MCF 10A (cell line): Measurements from ENCODE around the gene RAB1A. TPM values are rescaled to one million over a fixed set of nuclear protein-coding genes. Genes with fewer than 3 reads are reported as not detected.

Source experiments
- BruUV-seq: library from RNA; stranded (reverse); fragments of 400-500 nt; replicated peaks from 2 replicates; lab custom pipeline; 2021; lab: Mats Ljungman, UMichigan
- CTCF ChIA-PET: fragments of 300-600 bp; sonication (Branson Sonifier 250); formaldehyde crosslinking; extraction: SDS; loops from one replicate; lab custom pipeline; 2021; ENCODE audit warnings: antibody characterized with exemption, inconsistent platforms; lab: Yijun Ruan, JAX
- POLR2A ChIA-PET: fragments of 300-600, 350-650 bp; sonication (Branson Sonifier 250); formaldehyde crosslinking; extraction: SDS; loops from one replicate; lab custom pipeline; 2020; ENCODE audit warnings: antibody characterized with exemption, inconsistent platforms; lab: Yijun Ruan, JAX
- DNase-seq: peaks from one replicate; pipeline ENCODE4 v3.0.0-alpha.2; 2018; ENCODE audit not compliant: unreplicated experiment
- H3K27ac Mint-ChIP-seq: one replicate; pipeline ENCODE4 v1.8.0; 2022; ENCODE audit warnings: mild to moderate bottlenecking, low read depth, mixed read lengths; ENCODE audit not compliant: unreplicated experiment
- H3K27me3 Mint-ChIP-seq: one replicate; pipeline ENCODE4 v1.8.0; 2022; ENCODE audit warnings: mixed read lengths; ENCODE audit not compliant: insufficient read depth, unreplicated experiment
- H3K36me3 Mint-ChIP-seq: one replicate; pipeline ENCODE4 v1.8.0; 2022; ENCODE audit warnings: mild to moderate bottlenecking, moderate library complexity, mixed read lengths; ENCODE audit not compliant: insufficient read depth, unreplicated experiment
- H3K4me1 Mint-ChIP-seq: one replicate; pipeline ENCODE4 v1.8.0; 2022; ENCODE audit warnings: mixed read lengths; ENCODE audit not compliant: insufficient read depth, unreplicated experiment
- H3K4me3 Mint-ChIP-seq: one replicate; pipeline ENCODE4 v1.8.0; 2022; ENCODE audit warnings: mild to moderate bottlenecking, moderate library complexity, mixed read lengths; ENCODE audit not compliant: unreplicated experiment
- H3K9me3 Mint-ChIP-seq: one replicate; pipeline ENCODE4 v1.8.0; 2022; ENCODE audit warnings: mixed read lengths; ENCODE audit not compliant: unreplicated experiment
- intact Hi-C: fragments of 100-400 bp; cut with micrococcal nuclease; formaldehyde crosslinking; loops from 2 replicates; pipeline ENCODE4 v1.14.1; 2022
- total RNA-seq: library from RNA; stranded (reverse); gene quantifications from 2 replicates; pipeline ENCODE4 v1.2.3, GENCODE V29; 2022
- TF ChIP-seq, protein P1 (sequence below): fragments of 200-600 bp; IDR thresholded peaks from one replicate; pipeline ENCODE4 v1.8.0; 2022; ENCODE audit warnings: antibody characterized with exemption, mild to moderate bottlenecking; ENCODE audit not compliant: unreplicated experiment

The RAB1A gene
- total RNA-seq, 1 experiment from 2014 or later: 131 TPM

DNA sequence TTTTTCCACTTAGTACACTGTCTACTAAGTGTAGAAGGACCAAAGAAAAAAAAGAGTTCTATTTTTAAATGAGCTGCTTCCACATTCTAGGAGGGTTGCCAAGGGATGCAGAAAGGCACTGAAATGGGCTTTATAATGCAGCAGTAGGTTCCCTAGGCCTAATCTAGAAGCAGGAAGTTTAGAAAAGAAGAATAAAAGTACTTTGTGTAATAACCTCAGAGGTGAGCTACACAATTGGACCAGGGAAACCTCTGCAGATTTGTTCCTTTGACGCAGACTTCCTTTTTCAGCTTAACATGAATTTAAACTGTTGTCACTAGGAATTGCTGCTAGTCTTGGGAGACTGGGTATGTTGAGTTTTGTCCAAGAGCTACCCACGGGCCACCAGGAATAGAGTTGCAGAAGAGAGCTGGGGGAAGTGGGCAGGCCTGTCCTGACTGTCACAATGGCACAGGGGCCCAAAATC, 34.6 kb upstream of the RAB1A start:
- Mint-ChIP-seq H3K27ac (no peak overlapping the region), H3K4me3 (no peak overlapping the region), H3K4me1 (no peaks in the 10 kb centered on the region), H3K36me3 (no peaks in the 10 kb centered on the region), H3K9me3 (no peaks in the 10 kb centered on the region), H3K27me3 (no peaks in the 10 kb centered on the region)
- intact Hi-C loops: no loop called here
- no TSS peak for BruUV-seq
- POLR2A ChIA-PET: no interaction called here
- CTCF ChIA-PET: interaction anchor here (0.6 to 1.5 kb wide), 3 partner anchors 8 to 404 kb away, joined by 3 to 5 read pairs (median 3); no protein-coding TSS in a partner anchor
- DNase-seq: no peak
- TF ChIP-seq, protein P1, sequence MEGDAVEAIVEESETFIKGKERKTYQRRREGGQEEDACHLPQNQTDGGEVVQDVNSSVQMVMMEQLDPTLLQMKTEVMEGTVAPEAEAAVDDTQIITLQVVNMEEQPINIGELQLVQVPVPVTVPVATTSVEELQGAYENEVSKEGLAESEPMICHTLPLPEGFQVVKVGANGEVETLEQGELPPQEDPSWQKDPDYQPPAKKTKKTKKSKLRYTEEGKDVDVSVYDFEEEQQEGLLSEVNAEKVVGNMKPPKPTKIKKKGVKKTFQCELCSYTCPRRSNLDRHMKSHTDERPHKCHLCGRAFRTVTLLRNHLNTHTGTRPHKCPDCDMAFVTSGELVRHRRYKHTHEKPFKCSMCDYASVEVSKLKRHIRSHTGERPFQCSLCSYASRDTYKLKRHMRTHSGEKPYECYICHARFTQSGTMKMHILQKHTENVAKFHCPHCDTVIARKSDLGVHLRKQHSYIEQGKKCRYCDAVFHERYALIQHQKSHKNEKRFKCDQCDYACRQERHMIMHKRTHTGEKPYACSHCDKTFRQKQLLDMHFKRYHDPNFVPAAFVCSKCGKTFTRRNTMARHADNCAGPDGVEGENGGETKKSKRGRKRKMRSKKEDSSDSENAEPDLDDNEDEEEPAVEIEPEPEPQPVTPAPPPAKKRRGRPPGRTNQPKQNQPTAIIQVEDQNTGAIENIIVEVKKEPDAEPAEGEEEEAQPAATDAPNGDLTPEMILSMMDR: no peak

DNA sequence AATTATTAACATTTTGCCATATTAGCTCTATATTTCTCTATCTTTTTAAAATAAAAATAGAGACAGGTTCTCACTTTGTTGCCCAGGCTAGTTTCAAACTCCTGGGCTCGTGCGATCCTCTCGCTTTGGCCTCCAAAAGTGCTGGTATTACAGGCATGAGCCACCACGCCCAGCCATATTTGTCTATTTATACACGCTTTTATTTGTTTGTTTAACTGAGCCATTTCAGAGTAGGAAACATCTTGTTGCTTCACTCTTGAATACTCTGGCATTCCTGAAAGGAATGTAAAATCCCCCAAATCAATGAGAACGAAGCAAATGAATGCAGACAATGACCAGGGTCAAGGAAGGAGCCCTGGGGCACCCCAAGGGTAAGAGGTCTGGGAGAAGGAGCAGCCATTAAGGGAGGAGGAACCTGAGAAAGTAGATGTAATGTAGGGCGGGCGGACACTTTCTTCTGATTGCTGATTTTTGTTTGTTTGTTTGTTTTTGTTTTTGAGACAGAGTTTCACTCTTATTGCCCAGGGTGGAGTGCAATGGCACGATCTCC, 31.7 kb upstream of the RAB1A start:
- ChIA-PET CTCF (interaction anchor here (0.6 kb wide), 1 partner anchor 106 kb away, joined by 3 read pairs; no protein-coding TSS in a partner anchor), POLR2A (interaction anchor here (0.7 to 1.6 kb wide), 3 partner anchors 10 to 32 kb away, joined by 3 read pairs; partner anchors contain the start of gene RAB1A)
- intact Hi-C loops: no loop called here
- BruUV-seq: no TSS peak
- H3K4me3 Mint-ChIP-seq: no peak overlapping the region
- H3K4me1 Mint-ChIP-seq: no peaks in the 10 kb centered on the region
- H3K27ac Mint-ChIP-seq: no peak overlapping the region
- H3K36me3 Mint-ChIP-seq: no peaks in the 10 kb centered on the region
- peak; percentile 17 for DNase-seq
- TF ChIP-seq, protein P1: no peak
- H3K9me3 Mint-ChIP-seq: no peaks in the 10 kb centered on the region
- H3K27me3 Mint-ChIP-seq: no peaks in the 10 kb centered on the region

DNA sequence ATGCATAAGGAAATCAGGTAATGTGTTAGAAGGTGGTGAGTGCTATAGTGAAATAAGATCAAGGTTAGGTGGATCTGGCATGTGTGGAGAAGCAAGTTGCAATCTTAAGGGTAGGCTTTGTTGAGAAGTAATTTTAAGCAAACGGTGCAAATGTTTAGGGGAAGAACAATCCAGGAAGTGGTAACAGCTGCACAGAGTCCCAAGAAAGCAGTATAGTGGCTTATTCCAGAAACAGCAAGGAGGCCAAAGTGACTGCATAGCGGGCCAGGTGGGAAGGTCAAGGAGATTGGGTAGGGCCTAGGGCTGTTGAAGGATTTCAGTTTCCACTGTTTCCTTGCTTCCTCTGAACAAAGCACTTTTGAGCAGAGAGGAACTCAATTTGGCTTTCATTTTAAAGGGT, 30.0 kb upstream of the RAB1A start:
- intact Hi-C loops: no loop called here
- Mint-ChIP-seq H3K4me1 (no peaks in the 10 kb centered on the region), H3K27ac (no peak overlapping the region), H3K36me3 (no peaks in the 10 kb centered on the region), H3K4me3 (no peak overlapping the region), H3K9me3 (no peaks in the 10 kb centered on the region), H3K27me3 (no peaks in the 10 kb centered on the region)
- TF ChIP-seq, protein P1: no peak
- ChIA-PET CTCF (interaction anchor here (1.1 kb wide), 1 partner anchor 27 kb away, joined by 4 read pairs; no protein-coding TSS in a partner anchor), POLR2A (no interaction called here)
- no peak for DNase-seq
- BruUV-seq: no TSS peak

DNA sequence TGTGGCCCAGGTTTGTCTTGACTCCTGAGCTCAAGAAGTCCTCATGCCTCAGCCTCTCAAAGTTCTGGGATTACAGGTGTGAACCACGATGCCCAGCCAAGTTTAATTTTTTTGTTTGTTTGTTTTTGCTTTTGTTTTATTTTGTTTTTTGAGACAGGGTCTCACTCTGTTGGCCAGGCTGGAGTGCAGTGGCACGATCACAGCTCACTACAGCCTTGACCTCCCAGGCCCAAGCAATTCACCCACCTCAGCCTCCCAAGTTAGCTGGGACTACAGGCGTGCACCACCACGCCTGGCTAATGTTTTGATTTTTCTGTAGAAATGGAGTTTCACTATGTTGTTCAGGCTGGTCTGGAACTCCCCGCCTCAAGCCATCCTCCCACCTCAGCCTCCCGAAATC, 29.4 kb upstream of the RAB1A start:
- H3K4me1 Mint-ChIP-seq: no peaks in the 10 kb centered on the region
- no peaks in the 10 kb centered on the region for H3K36me3 Mint-ChIP-seq
- no peak overlapping the region for H3K4me3 Mint-ChIP-seq
- CTCF ChIA-PET: no interaction called here
- intact Hi-C loops: no loop called here
- POLR2A ChIA-PET: no interaction called here
- H3K27me3 Mint-ChIP-seq: no peaks in the 10 kb centered on the region
- BruUV-seq: no TSS peak
- TF ChIP-seq, protein P1: no peak
- H3K9me3 Mint-ChIP-seq: no peaks in the 10 kb centered on the region
- no peak overlapping the region for H3K27ac Mint-ChIP-seq
- DNase-seq: no peak
